ENCODE results near the gene CNTN4.

The CNTN4 gene

DNA sequence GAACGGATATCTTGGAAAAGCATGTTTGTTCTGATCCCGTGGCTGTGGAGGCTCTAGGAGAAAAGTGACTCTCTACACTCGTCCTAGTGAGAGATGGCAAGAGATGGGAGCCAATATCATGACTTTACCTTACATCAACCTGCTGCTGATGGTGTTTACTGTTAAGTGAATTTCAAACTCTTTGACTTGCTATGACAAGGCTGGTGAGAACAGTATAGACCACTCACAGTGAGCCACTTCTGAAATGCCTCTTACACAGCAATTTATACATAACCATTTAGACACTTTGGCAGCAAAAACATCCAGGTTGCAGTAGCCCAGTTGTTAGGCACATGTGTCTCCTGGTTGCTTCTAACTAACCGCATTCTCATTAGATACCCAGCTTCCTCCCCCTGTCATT, 968.2 kb downstream of the CNTN4 start:
- Histone ChIP-seq H3K27me3 (ENCODE audit: insufficient read depth, low read depth) (no peaks in the 10 kb centered on the region), H2AFZ (ENCODE audit: low read depth) (no peak overlapping the region), H4K20me1 (ENCODE audit: insufficient read depth) (no peaks in the 10 kb centered on the region), H3K27ac (no peak overlapping the region), H3K4me2 (no peak overlapping the region), H3K36me3 (ENCODE audit: insufficient read depth) (no peaks in the 10 kb centered on the region), H3K4me1 (ENCODE audit: low read depth, poor library complexity, severe bottlenecking) (no peaks in the 10 kb centered on the region), H3K9ac (no peak overlapping the region), H3K4me3 (IDR thresholded peaks at IDR 0.05; ENCODE audit: insufficient read depth, low read depth, low read length) (no peak overlapping the region), H3K79me2 (ENCODE audit: insufficient read depth, low read depth) (no peaks in the 10 kb centered on the region)
- TF ChIP-seq, protein P1, sequence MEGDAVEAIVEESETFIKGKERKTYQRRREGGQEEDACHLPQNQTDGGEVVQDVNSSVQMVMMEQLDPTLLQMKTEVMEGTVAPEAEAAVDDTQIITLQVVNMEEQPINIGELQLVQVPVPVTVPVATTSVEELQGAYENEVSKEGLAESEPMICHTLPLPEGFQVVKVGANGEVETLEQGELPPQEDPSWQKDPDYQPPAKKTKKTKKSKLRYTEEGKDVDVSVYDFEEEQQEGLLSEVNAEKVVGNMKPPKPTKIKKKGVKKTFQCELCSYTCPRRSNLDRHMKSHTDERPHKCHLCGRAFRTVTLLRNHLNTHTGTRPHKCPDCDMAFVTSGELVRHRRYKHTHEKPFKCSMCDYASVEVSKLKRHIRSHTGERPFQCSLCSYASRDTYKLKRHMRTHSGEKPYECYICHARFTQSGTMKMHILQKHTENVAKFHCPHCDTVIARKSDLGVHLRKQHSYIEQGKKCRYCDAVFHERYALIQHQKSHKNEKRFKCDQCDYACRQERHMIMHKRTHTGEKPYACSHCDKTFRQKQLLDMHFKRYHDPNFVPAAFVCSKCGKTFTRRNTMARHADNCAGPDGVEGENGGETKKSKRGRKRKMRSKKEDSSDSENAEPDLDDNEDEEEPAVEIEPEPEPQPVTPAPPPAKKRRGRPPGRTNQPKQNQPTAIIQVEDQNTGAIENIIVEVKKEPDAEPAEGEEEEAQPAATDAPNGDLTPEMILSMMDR (conservative IDR thresholded peaks at IDR 0.05; ENCODE audit: low read depth, low read length): no peak

DNA sequence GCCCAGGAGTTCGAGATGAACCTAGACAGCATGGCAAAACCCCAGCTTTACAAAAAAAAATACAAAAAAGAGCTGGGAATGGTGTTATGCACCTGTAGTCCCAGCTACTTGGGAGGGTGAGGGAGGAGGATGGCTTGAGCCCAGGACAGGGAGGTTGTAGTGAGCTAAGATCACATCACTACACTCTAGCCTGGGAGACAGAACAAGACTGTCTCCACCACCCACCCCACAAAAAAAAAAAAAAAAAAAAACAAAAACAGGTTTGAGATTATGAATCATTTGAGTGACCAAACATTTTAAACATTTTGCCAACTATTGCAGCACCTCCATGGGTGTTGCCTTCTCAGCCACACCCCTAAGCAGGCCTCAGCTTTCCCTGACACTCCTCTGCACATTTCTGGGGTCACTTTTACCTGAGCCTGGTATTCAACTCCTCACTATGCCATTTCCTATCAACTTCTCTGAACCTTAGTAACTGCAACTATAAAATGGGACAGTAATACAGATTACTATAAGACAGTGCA, 969.8 kb downstream of the CNTN4 start:
- H4K20me1 ChIP-seq (ENCODE audit: insufficient read depth): no peaks in the 10 kb centered on the region
- H2AFZ ChIP-seq (ENCODE audit: low read depth): no peak overlapping the region
- H3K4me2 ChIP-seq: no peak overlapping the region
- H3K27me3 ChIP-seq (ENCODE audit: insufficient read depth, low read depth): no peaks in the 10 kb centered on the region
- H3K9ac ChIP-seq: no peak overlapping the region
- H3K27ac ChIP-seq: no peak overlapping the region
- no peaks in the 10 kb centered on the region for H3K4me1 ChIP-seq (ENCODE audit: low read depth, poor library complexity, severe bottlenecking)
- TF ChIP-seq, protein P1 (conservative IDR thresholded peaks at IDR 0.05; ENCODE audit: low read depth, low read length): no peak
- no peaks in the 10 kb centered on the region for H3K79me2 ChIP-seq (ENCODE audit: insufficient read depth, low read depth)
- H3K4me3 ChIP-seq (IDR thresholded peaks at IDR 0.05; ENCODE audit: insufficient read depth, low read depth, low read length): no peak overlapping the region
- no peaks in the 10 kb centered on the region for H3K36me3 ChIP-seq (ENCODE audit: insufficient read depth)

DNA sequence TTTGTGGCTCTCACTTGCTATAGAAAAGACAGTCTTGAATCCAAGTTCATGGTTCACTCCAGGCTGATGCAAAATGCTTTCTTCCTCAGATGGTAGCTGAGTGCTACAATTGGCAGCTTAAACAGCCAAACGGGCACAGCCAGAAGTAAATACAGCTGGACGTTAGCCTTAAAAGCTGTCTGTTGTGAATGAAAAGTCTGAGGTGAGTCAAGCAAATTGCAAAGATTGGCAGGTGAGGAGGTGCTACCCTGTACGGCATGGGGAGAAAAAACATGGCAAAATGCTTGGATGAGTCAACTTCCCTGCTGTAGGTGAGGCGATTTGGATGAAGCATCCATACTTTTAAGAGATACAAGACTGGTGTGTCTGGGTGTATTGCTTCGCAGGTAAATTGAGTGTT, 971.1 kb downstream of the CNTN4 start:
- Histone ChIP-seq H3K4me1 (ENCODE audit: low read depth, poor library complexity, severe bottlenecking) (no peaks in the 10 kb centered on the region), H3K9ac (no peak overlapping the region), H3K4me3 (IDR thresholded peaks at IDR 0.05; ENCODE audit: insufficient read depth, low read depth, low read length) (no peak overlapping the region), H4K20me1 (ENCODE audit: insufficient read depth) (no peaks in the 10 kb centered on the region), H2AFZ (ENCODE audit: low read depth) (no peak overlapping the region), H3K4me2 (no peak overlapping the region), H3K79me2 (ENCODE audit: insufficient read depth, low read depth) (no peaks in the 10 kb centered on the region), H3K27me3 (ENCODE audit: insufficient read depth, low read depth) (no peaks in the 10 kb centered on the region), H3K36me3 (ENCODE audit: insufficient read depth) (no peaks in the 10 kb centered on the region), H3K27ac (no peak overlapping the region)
- TF ChIP-seq, protein P1 (conservative IDR thresholded peaks at IDR 0.05; ENCODE audit: low read depth, low read length): no peak

DNA sequence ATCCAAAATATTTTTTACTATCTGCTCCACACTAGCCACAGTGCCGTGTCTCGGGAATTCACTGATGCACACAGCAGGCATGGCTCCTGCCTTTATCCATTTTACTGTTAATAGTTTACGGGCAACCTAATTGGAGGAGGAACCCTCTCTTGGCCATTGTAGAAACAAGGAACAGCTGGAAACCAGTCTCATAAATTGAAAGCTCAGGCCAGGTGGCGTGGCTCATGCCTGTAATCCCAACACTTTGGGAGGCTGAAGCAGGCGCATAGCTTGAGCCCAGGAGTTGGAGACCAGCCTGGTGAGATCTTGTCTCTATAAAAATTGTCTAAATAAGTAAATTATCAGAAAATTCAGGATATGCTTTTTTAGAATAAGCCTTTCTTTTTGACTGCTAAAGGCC, 972.5 kb downstream of the CNTN4 start:
- TF ChIP-seq, protein P1 (conservative IDR thresholded peaks at IDR 0.05; ENCODE audit: low read depth, low read length): no peak
- Histone ChIP-seq H3K79me2 (ENCODE audit: insufficient read depth, low read depth) (no peaks in the 10 kb centered on the region), H3K36me3 (ENCODE audit: insufficient read depth) (no peaks in the 10 kb centered on the region), H2AFZ (ENCODE audit: low read depth) (no peak overlapping the region), H3K4me1 (ENCODE audit: low read depth, poor library complexity, severe bottlenecking) (no peaks in the 10 kb centered on the region), H3K27ac (no peak overlapping the region), H3K4me2 (no peak overlapping the region), H3K27me3 (ENCODE audit: insufficient read depth, low read depth) (no peaks in the 10 kb centered on the region), H4K20me1 (ENCODE audit: insufficient read depth) (no peaks in the 10 kb centered on the region), H3K9ac (no peak overlapping the region), H3K4me3 (IDR thresholded peaks at IDR 0.05; ENCODE audit: insufficient read depth, low read depth, low read length) (no peak overlapping the region)

Data from KMS-11 (cell line).